Fibroblast of the conjunctiva (primary cell): ENCODE results near the gene C20orf173.
A peak's percentile ranks its signal among the peaks of the same experiment; 100 is the strongest.
"Not testable (repeated sequence)": the region's sequence is repeated elsewhere in the genome, so short reads cannot be mapped to it uniquely, and the experiment has no call there.

Experiments
- DNase-seq: peaks from one replicate; pipeline ENCODE4 v3.0.0-alpha.2; 2010; ENCODE audit warnings: low read depth

Gene C20orf173

GRCh38 chr20:35544941-35545340, 15.5 kb upstream of the C20orf173 start:
- DNase-seq: peak; percentile 9

GRCh38 chr20:35544436-35544835, 15.0 kb upstream of the C20orf173 start:
- no peak for DNase-seq

GRCh38 chr20:35542990-35543389, 13.5 kb upstream of the C20orf173 start:
- DNase-seq: no peak

- DNase-seq: peak; percentile 91
Observed at GRCh38 chr20:35541783-35542662, 12.6 kb upstream of the C20orf173 start, which contains the start of gene ERGIC3. Gene ERGIC3, plus strand, starts transcription at chr20:35542078. Its CDS starts 20 bp downstream, at chr20:35542098.

GRCh38 chr20:35541118-35541782, 11.8 kb upstream of the C20orf173 start:
- no peak for DNase-seq

- no peak for DNase-seq
Observed at GRCh38 chr20:35539756-35540212, 10.3 kb upstream of the C20orf173 start.

- DNase-seq: no peak
Observed at GRCh38 chr20:35527122-35527769, 2.2 kb downstream of the C20orf173 start.

GRCh38 chr20:35525639-35526038, 3.8 kb downstream of the C20orf173 start:
- no peak for DNase-seq

GRCh38 chr20:35523298-35523888, 6.1 kb downstream of the C20orf173 start:
- DNase-seq: no peak

- no peak for DNase-seq
Observed at GRCh38 chr20:35518955-35519354, 10.5 kb downstream of the C20orf173 start.

- DNase-seq: not testable (repeated sequence)
Observed at GRCh38 chr20:35517767-35518166, 11.7 kb downstream of the C20orf173 start.

GRCh38 chr20:35517125-35517524, 12.3 kb downstream of the C20orf173 start:
- DNase-seq: no peak

GRCh38 chr20:35515949-35516645, 13.4 kb downstream of the C20orf173 start:
- DNase-seq: peak; percentile 28

- no peak for DNase-seq
Observed at GRCh38 chr20:35515341-35515740, 14.1 kb downstream of the C20orf173 start.

GRCh38 chr20:35514371-35514932, 15.0 kb downstream of the C20orf173 start:
- DNase-seq: no peak

GRCh38 chr20:35511814-35512420, 17.5 kb downstream of the C20orf173 start:
- peak; percentile 31 for DNase-seq

- DNase-seq: no peak
Observed at GRCh38 chr20:35510951-35511735, 18.3 kb downstream of the C20orf173 start.

- DNase-seq: no peak
Observed at GRCh38 chr20:35508493-35509218, 20.8 kb downstream of the C20orf173 start.
